ENCODE results near the gene FRS3. TPM values are rescaled to one million over a fixed set of nuclear protein-coding genes. Genes with fewer than 3 reads are reported as not detected.

The FRS3 gene, protein sequence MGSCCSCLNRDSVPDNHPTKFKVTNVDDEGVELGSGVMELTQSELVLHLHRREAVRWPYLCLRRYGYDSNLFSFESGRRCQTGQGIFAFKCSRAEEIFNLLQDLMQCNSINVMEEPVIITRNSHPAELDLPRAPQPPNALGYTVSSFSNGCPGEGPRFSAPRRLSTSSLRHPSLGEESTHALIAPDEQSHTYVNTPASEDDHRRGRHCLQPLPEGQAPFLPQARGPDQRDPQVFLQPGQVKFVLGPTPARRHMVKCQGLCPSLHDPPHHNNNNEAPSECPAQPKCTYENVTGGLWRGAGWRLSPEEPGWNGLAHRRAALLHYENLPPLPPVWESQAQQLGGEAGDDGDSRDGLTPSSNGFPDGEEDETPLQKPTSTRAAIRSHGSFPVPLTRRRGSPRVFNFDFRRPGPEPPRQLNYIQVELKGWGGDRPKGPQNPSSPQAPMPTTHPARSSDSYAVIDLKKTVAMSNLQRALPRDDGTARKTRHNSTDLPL
- 1.6 to 3.0 TPM (median 2.6 TPM) in 5 replicates for total RNA-seq (2022; extraction: Qiagen RNA extraction)

DNA sequence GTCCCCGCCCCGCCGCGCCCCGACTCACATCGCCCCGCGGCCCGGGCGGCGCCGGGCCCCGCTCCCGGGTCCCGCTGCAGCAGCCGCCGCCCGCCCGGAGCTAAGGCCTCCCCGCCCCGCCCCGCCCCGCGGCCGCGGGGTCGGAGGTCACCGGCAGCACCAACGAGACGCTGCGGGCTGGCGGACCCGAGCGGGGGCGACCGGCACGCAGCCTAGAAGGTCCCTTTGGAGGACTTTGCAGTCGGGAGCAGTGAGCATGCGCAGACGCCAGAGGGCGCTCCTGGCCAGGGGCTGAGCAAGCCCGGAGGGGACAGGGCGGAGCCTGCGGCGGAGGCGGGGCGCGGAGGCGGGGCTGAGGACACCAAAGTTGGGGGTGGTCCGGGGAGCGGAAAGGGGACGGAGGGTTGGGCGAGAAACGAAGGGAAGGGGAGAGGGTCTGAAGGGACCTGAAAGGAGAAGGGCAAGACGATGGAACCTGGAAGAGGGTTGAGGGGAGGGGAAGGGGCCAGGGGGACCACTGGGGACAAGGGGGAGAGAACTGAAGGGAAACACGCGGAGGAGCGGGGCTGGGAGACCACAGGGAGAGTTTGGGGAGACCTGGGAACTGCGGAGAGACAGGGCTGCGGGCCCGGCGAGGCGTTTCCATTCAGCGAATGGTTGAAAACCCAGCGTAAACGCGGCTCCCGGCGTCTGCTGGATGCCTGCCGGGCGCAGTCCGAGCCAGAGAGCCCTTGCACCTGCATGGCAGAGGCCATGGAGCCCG is at the start of gene FRS3:
TSS of gene FRS3 (minus strand) at position 113 of the 763 bp plus-strand sequence. CDS start 2,913 bp downstream, outside the sequence.

GRCh38 chr6:41787219-41787917 is 7.7 kb upstream of the FRS3 start, which contains the start of gene TOMM6:
TSS of gene TOMM6 (plus strand) at chr6:41787694. CDS start at chr6:41787698, 4 bp downstream.

GRCh38 chr6:41780551-41781365 is 1.1 kb upstream of the FRS3 start, which contains the start of gene PRICKLE4:
TSS of gene PRICKLE4 (plus strand) at chr6:41780782. CDS start at chr6:41783474, 2,692 bp downstream.

DNA sequence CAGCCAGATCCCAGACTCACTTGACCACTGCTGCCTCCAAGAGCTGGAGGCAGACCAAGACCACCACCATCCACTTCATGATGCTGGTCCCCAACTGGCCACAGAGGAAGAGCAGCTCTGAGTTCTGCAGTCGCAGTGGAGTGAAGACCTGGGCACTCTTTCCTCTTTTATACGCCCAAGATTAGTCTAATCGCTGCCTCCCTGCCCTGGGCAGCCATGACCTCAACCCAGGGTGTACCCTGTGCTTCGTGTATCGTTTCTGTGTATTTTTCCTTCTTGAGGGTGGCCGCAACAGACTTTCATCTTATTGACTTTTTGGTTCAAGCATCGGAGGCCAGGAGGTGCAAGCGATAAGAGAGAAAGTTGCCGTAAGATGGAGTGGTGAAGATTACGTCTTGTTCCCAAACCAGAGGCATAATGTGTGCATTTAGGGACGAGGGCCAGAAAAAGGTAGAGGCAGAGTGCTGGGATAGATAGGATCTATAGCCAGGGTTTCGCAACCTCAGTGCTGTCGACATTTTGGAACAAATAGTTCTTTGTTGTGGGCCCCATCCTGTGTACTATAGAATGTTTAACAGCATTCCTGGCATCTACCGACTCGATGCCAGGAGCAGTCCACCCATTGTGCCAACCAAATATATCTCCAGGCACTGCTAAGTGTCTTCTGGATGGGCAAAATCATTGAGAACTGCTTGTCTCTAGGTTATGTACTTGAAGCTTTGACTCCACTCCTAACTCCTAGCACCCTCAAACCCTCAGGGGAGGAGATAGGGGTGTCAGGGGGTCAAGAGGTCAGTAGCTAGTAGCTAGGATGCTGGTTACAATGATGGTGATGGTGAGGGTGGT is 32.2 kb downstream of the FRS3 start, which contains the start of gene PGC:
TSS of gene PGC (minus strand) at position 142 of the 846 bp plus-strand sequence. CDS start at position 79, 63 bp downstream.

GRCh38 chr6:41735427-41736185 is 44.1 kb downstream of the FRS3 start, which contains the start of gene TFEB:
TSS of gene TFEB (minus strand) at chr6:41735608. CDS start at chr6:41691213, 44,395 bp downstream.

Other genes with a start within 250 kb of the FRS3 start
- 15.2 to 29.4 TPM (median 28.6 TPM) in 5 replicates for gene FOXP4, start 233.5 kb downstream of the FRS3 start, total RNA-seq (2022; extraction: Qiagen RNA extraction)
- 0.47 to 0.87 TPM (median 0.61 TPM) in 5 replicates for gene MDFI, start 141.4 kb downstream of the FRS3 start, total RNA-seq (2022; extraction: Qiagen RNA extraction)
- gene TFEB, start 44.3 kb downstream of the FRS3 start, total RNA-seq (2022; extraction: Qiagen RNA extraction) = 7.5 to 11.9 TPM (median 10.8 TPM) in 5 replicates
- 0.09 to 0.14 TPM (median 0.10 TPM) in 3 of 5 replicates, not detected in the others for gene PGC, start 32.5 kb downstream of the FRS3 start, total RNA-seq (2022; extraction: Qiagen RNA extraction)
- gene PRICKLE4, start 882 bp upstream of the FRS3 start, total RNA-seq (2022; extraction: Qiagen RNA extraction) = 0.33 to 1.1 TPM (median 0.78 TPM) in 5 replicates
- gene TOMM6, start 7.8 kb upstream of the FRS3 start, total RNA-seq (2022; extraction: Qiagen RNA extraction) = 275 to 321 TPM (median 298 TPM) in 5 replicates
- gene USP49, start 115.5 kb upstream of the FRS3 start, total RNA-seq (2022; extraction: Qiagen RNA extraction) = 0.61 to 1.2 TPM (median 1.2 TPM) in 5 replicates
- 14.1 to 15.6 TPM (median 15.1 TPM) in 5 replicates for gene MED20, start 141.2 kb upstream of the FRS3 start, total RNA-seq (2022; extraction: Qiagen RNA extraction)
- 35.0 to 40.7 TPM (median 36.6 TPM) in 5 replicates for gene BYSL, start 141.6 kb upstream of the FRS3 start, total RNA-seq (2022; extraction: Qiagen RNA extraction)
- 108 to 154 TPM (median 139 TPM) in 5 replicates for gene CCND3, start 161.9 kb upstream of the FRS3 start, total RNA-seq (2022; extraction: Qiagen RNA extraction)